ENCODE measurements around the gene TBC1D9. TPM values are rescaled to one million over a fixed set of nuclear protein-coding genes. Genes with fewer than 3 reads are reported as not detected.
A peak's percentile ranks its signal among the peaks of the same experiment; 100 is the strongest.

The TBC1D9 gene
- total RNA-seq, 1 donor = 31.5 TPM

DNA sequence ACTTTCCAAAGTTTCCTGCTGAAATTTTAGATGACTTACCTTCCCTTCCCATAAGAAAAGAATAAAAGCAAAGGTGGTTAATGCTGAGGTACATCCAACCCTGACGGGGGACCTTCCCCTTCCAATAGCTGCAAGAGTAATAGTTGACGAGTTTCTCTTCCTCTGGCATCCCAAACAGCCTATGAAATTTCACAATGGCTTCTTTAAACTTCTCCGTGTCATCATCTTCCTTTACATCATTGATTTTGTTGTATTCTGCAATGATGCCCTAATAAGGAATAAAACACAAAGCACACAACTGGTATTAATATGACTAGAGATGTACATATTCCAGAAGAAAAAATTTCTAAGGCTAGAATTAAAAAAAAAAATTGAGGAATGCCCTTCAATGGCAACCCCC, 76.6 kb downstream of the TBC1D9 start:
- no peak overlapping the region for H3K4me3 ChIP-seq (ENCODE audit: low read depth, low read length)
- DNase-seq (ENCODE audit: low read depth) = no peak
- TF ChIP-seq, protein P1, sequence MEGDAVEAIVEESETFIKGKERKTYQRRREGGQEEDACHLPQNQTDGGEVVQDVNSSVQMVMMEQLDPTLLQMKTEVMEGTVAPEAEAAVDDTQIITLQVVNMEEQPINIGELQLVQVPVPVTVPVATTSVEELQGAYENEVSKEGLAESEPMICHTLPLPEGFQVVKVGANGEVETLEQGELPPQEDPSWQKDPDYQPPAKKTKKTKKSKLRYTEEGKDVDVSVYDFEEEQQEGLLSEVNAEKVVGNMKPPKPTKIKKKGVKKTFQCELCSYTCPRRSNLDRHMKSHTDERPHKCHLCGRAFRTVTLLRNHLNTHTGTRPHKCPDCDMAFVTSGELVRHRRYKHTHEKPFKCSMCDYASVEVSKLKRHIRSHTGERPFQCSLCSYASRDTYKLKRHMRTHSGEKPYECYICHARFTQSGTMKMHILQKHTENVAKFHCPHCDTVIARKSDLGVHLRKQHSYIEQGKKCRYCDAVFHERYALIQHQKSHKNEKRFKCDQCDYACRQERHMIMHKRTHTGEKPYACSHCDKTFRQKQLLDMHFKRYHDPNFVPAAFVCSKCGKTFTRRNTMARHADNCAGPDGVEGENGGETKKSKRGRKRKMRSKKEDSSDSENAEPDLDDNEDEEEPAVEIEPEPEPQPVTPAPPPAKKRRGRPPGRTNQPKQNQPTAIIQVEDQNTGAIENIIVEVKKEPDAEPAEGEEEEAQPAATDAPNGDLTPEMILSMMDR (IDR thresholded peaks at IDR 0.05; ENCODE audit: insufficient read depth, low read depth, low read length) = no peak

DNA sequence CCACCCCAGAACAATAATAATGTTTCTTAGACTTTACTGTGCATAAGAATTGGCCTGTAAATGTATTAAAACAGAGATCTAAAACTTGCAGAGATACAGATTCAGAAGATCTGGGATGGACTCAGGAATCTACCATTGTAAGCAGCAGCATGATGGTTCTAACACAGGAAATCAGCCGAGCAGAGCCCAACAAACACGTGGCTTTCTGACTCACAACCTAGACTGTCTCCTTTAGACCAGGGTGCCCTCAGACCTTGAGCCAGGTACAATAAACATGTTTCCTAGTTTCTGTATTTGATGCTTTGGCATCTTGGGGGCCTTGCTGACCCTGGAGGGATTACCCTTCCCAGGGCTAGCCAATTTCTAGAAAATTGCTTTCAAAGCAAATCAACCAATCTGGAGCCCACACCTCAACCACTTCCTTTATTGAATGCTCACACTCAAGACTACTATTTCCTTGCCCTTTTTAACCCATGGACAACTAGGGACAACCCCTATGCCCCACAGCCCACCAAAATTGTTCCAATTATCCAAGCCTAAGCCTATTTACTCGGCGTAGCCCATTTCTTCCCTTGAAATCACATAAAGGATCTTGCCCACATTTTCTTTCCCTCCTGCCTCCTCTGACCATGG, 80.5 kb downstream of the TBC1D9 start:
- TF ChIP-seq, protein P1 (IDR thresholded peaks at IDR 0.05; ENCODE audit: insufficient read depth, low read depth, low read length) = no peak
- no peak overlapping the region for H3K4me3 ChIP-seq (ENCODE audit: low read depth, low read length)
- no peak for DNase-seq (ENCODE audit: low read depth)

DNA sequence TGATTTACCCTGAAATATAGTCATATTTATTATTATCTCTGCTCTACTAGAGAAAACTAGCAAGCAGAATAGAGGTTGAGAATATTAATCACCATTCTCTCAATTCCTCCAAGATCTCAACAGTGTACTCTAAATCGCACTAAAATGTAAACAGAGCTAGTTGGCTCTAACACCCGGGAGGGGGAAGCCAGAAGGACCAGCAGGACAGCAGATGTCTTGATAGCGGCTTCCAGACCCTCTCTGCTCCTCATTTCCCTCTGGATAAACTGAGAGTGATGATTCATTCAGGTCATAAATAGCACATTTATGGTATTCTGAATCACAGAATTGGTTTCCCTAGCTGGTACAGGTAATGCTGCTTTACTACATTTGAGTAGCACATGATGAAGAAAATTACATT, 82.5 kb downstream of the TBC1D9 start:
- DNase-seq (ENCODE audit: low read depth) = peak; percentile 67
- TF ChIP-seq, protein P1 (IDR thresholded peaks at IDR 0.05; ENCODE audit: insufficient read depth, low read depth, low read length) = no peak
- no peak overlapping the region for H3K4me3 ChIP-seq (ENCODE audit: low read depth, low read length)

DNA sequence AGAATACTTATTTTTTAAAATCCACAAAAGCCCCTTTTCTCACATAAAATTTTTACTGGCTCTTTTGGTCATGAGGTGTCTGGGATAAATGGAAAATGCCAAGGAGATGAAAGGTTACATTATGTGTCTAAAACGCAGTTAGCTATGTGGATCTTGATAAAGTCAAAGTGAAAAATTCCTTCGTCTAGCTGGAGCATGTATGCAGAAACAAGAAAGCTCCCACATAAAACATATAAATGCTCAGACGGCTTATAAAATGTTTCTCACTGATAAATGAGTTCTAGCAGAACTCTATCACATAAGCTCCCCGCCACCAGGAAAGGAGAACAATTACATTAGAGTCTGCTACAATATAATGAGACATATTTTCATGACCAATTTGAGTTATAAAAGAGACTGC, 83.8 kb downstream of the TBC1D9 start:
- TF ChIP-seq, protein P1 (IDR thresholded peaks at IDR 0.05; ENCODE audit: insufficient read depth, low read depth, low read length) = no peak
- DNase-seq (ENCODE audit: low read depth) = peak; percentile 20
- H3K4me3 ChIP-seq (ENCODE audit: low read depth, low read length) = no peak overlapping the region

DNA sequence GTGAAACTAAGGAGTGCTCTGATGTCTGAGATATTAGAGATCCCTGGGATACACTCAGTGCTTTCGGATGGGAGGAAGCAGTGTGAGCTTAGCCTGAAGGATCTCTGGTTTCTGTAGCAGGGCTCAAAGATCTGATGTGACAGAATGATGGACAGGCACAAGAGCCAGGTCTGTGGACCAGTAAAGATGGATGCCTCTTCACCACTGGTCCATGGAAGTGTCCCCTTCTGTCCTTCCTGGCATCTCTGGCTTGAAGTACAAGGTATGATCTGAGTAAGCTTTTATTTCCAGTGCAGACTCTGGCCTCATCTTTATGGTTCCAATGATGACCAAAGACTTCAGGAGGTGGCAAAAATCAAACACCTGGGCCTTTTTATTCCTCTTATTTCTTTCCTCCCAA, 88.1 kb downstream of the TBC1D9 start:
- H3K4me3 ChIP-seq (ENCODE audit: low read depth, low read length) = no peak overlapping the region
- DNase-seq (ENCODE audit: low read depth) = no peak
- TF ChIP-seq, protein P1 (IDR thresholded peaks at IDR 0.05; ENCODE audit: insufficient read depth, low read depth, low read length) = no peak

DNA sequence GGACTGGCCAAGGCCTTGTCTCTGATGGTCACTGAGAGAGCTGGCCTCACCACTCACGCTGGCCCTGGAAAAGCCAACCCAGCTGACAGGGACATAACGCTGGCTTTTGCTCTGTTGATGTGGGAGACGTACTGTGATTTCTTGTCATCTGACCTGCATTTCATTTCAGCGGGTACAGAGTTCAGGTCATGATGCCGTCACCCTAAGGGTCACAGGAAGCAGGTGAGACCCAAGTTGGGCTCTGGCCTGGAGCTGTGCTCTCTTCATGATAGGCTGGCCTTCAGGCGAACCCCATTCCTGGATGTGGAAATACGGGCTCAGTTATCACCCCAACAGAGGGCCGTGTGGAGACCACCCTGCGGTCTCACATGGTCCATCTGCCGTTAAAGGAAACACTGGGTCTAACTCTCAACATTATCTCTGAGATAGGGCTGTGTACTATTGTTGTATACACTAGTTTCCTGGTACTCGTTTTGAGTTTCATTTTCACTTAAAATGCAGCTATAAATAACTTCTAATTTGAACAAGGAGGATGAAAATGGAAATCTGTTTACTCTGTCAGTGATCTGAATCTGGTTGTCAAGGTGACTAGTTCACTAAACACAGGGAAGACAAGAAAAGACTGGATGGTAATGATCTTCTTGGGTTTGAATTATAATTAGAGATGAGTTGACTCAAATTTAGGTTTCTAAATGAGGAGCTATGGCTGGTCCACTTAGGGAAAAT, 89.1 kb downstream of the TBC1D9 start:
- DNase-seq (ENCODE audit: low read depth) = no peak
- TF ChIP-seq, protein P1 (IDR thresholded peaks at IDR 0.05; ENCODE audit: insufficient read depth, low read depth, low read length) = no peak
- H3K4me3 ChIP-seq (ENCODE audit: low read depth, low read length) = no peak overlapping the region
